PC-3 (cell line): ENCODE results near the gene ZNF516. TPM values are rescaled to one million over a fixed set of nuclear protein-coding genes. Genes with fewer than 3 reads are reported as not detected.

Source experiments
- ATAC-seq: fragments of 200-7000 bp; cut with Tn5 transposase; 2 replicates; pipeline ENCODE4 v1.9.1; 2020; ENCODE audit warnings: mild to moderate bottlenecking, moderate library complexity
- BruUV-seq: library from RNA; stranded (reverse); fragments of 400-500 nt; replicated peaks from 2 replicates; lab custom pipeline; 2021; lab: Mats Ljungman, UMichigan
- CTCF ChIA-PET: fragments of 300-600 bp; sonication (Branson Sonifier 250); formaldehyde crosslinking; loops from one replicate; lab custom pipeline; 2022; ENCODE audit warnings: antibody characterized with exemption; lab: Charles Lee
- POLR2A ChIA-PET: fragments of 300-600 bp; sonication (Branson Sonifier 250); formaldehyde crosslinking; loops from one replicate; lab custom pipeline; 2022; ENCODE audit warnings: antibody characterized with exemption; ENCODE audit not compliant: unreplicated experiment; lab: Charles Lee
- DNase-seq: peaks from one replicate; pipeline ENCODE4 v3.0.0-alpha.2; 2015
- H2AFZ ChIP-seq: fragments of 300-600 bp; sonication (generic); 2 replicates; pipeline ENCODE4 v1.6.0; 2016; ENCODE audit warnings: antibody characterized with exemption, low read length
- H3F3A ChIP-seq: fragments of 300-600 bp; sonication (generic); one replicate; pipeline ENCODE4 v1.6.0; 2017; ENCODE audit warnings: antibody characterized with exemption, low read length, control low read depth, mild to moderate bottlenecking; ENCODE audit not compliant: unreplicated experiment
- H3K27ac ChIP-seq: fragments of 300-600 bp; sonication (generic); 2 replicates; pipeline ENCODE4 v1.5.1; 2016; ENCODE audit warnings: mild to moderate bottlenecking, low read length
- H3K27me3 ChIP-seq: fragments of 300-600 bp; sonication (generic); 2 replicates; pipeline ENCODE4 v1.6.1; 2016; ENCODE audit warnings: low read length, mixed read lengths
- H3K36me3 ChIP-seq: fragments of 300-600 bp; sonication (generic); 2 replicates; pipeline ENCODE4 v1.6.1; 2016; ENCODE audit warnings: low read depth, mixed run types, low read length, mixed read lengths
- H3K4me1 ChIP-seq: fragments of 300-600 bp; sonication (generic); 2 replicates; pipeline ENCODE4 v1.5.1; 2016; ENCODE audit warnings: low read length; ENCODE audit not compliant: insufficient read depth
- H3K4me2 ChIP-seq: fragments of 300-600 bp; sonication (generic); 2 replicates; pipeline ENCODE4 v1.6.0; 2016; ENCODE audit warnings: low read length
- H3K4me3 ChIP-seq: fragments of 300-600 bp; sonication (generic); 2 replicates; pipeline ENCODE4 v1.5.1; 2016; ENCODE audit warnings: mild to moderate bottlenecking, low read length, mixed read lengths
- H3K79me2 ChIP-seq: fragments of 300-600 bp; sonication (generic); 2 replicates; pipeline ENCODE4 v1.6.1; 2017; ENCODE audit warnings: low read length, mixed read lengths
- H3K9ac ChIP-seq: fragments of 300-600 bp; sonication (generic); 2 replicates; pipeline ENCODE4 v1.6.0; 2016; ENCODE audit warnings: mild to moderate bottlenecking, low read length
- H3K9me2 ChIP-seq: fragments of 300-600 bp; sonication (generic); replicated peaks from 2 replicates; pipeline ENCODE4 v1.6.1; 2016; ENCODE audit warnings: mixed run types, low read length, mixed read lengths
- H3K9me3 ChIP-seq: fragments of 300-600 bp; sonication (generic); 2 replicates; pipeline ENCODE4 v1.6.1; 2016; ENCODE audit warnings: low read length, mixed read lengths
- H4K20me1 ChIP-seq: fragments of 300-600 bp; sonication (generic); 2 replicates; pipeline ENCODE4 v1.6.1; 2016; ENCODE audit warnings: low read length, mixed read lengths
- CTCF ChIP-seq: fragments of 300-600 bp; sonication (generic); conservative IDR thresholded peaks from 2 replicates; pipeline ENCODE4 v1.5.1; 2017; ENCODE audit warnings: antibody characterized with exemption, low read depth, mild to moderate bottlenecking, low read length
- EZH2 ChIP-seq: fragments of 300-600 bp; sonication (generic); IDR thresholded peaks from one replicate; pipeline ENCODE4 v1.6.1; 2017; ENCODE audit warnings: antibody characterized with exemption, mild to moderate bottlenecking, low read length; ENCODE audit not compliant: unreplicated experiment
- EZH2phosphoT487 ChIP-seq: fragments of 300-600 bp; sonication (generic); IDR thresholded peaks from 2 replicates; pipeline ENCODE4 v1.6.1; 2018; ENCODE audit warnings: mild to moderate bottlenecking, antibody characterized with exemption, low read length, borderline replicate concordance
- intact Hi-C: fragments of 100-400 bp; cut with micrococcal nuclease; formaldehyde crosslinking; loops from 2 replicates; pipeline ENCODE4 v1.9.0; 2023
- total RNA-seq: library from RNA; depleted of rRNA; stranded (reverse); fragments of >200 nt; gene quantifications from 2 replicates; pipeline ENCODE4 v1.2.3, GENCODE V29; 2014

ZNF516 gene
- total RNA-seq, 1 experiment from 2014 or later: 4.0 TPM

GRCh38 chr18:76450452-76451395 is 44.3 kb downstream of the ZNF516 start:
- Histone ChIP-seq H3K79me2 (no peaks in the 10 kb centered on the region), H3K4me2 (peak overlapping the region; percentile 82), H4K20me1 (no peaks in the 10 kb centered on the region), H3K27me3 (peaks cover 56% of the 10 kb centered on the region), H3K9me2 (no peaks in the 10 kb centered on the region), H3K9ac (peak overlapping the region; percentile 65), H2AFZ (peak overlapping the region; percentile 86), H3K9me3 (no peaks in the 10 kb centered on the region), H3K4me3 (peak overlapping the region; percentile 68), H3F3A (no peaks in the 10 kb centered on the region), H3K27ac (peak overlapping the region; percentile 26; the same call in 1 of the 2 replicates), H3K36me3 (no peaks in the 10 kb centered on the region), H3K4me1 (peaks cover 5% of the 10 kb centered on the region)
- DNase-seq: peak; percentile 29
- CTCF ChIA-PET: no interaction called here
- peak; percentile 76 for ATAC-seq
- TF ChIP-seq EZH2: no peak
- no peak for TF ChIP-seq CTCF
- no peak for TF ChIP-seq EZH2phosphoT487
- intact Hi-C loops: loop anchor here (5.0 kb wide), 1 partner anchor 42 kb away; no protein-coding TSS in a partner anchor
- POLR2A ChIA-PET: no interaction called here
- TSS peak; percentile 84 for BruUV-seq

- CTCF ChIA-PET: no interaction called here
- intact Hi-C loops: no loop called here
- H3K4me3 ChIP-seq: no peak overlapping the region
- no peaks in the 10 kb centered on the region for H3K9me2 ChIP-seq
- H3K27me3 ChIP-seq: peaks cover 47% of the 10 kb centered on the region
- no peaks in the 10 kb centered on the region for H3F3A ChIP-seq
- H3K9me3 ChIP-seq: no peaks in the 10 kb centered on the region
- no peaks in the 10 kb centered on the region for H3K36me3 ChIP-seq
- no peak for ATAC-seq
- H3K79me2 ChIP-seq: no peaks in the 10 kb centered on the region
- peaks cover 16% of the 10 kb centered on the region for H3K4me1 ChIP-seq
- DNase-seq: no peak
- H2AFZ ChIP-seq: no peak overlapping the region
- no peaks in the 10 kb centered on the region for H4K20me1 ChIP-seq
- no peak overlapping the region for H3K27ac ChIP-seq
- H3K4me2 ChIP-seq: no peak overlapping the region
- TF ChIP-seq EZH2 (no peak), EZH2phosphoT487 (no peak), CTCF (no peak)
- POLR2A ChIA-PET: no interaction called here
- no peak overlapping the region for H3K9ac ChIP-seq
- no TSS peak for BruUV-seq
These were observed 46.0 kb downstream of the ZNF516 start for GRCh38 chr18:76449111-76449453.
